Activated naive CD8-positive, alpha-beta T cell treated with anti-CD3 and anti-CD28 coated beads for 36 hours (primary cell): ENCODE data around the gene PASD1. TPM values are rescaled to one million over a fixed set of nuclear protein-coding genes. Genes with fewer than 3 reads are reported as not detected.

ENCODE experiments used
- DNase-seq: peaks from one replicate; pipeline ENCODE4 v3.0.0; 2021
- H3K27ac Mint-ChIP-seq: one replicate; pipeline ENCODE4 v1.8.0; 2022; ENCODE audit warnings: mild to moderate bottlenecking, moderate library complexity, mixed read lengths
- H3K27me3 Mint-ChIP-seq: one replicate; pipeline ENCODE4 v1.8.0; 2022; ENCODE audit warnings: mild to moderate bottlenecking, mixed read lengths
- H3K36me3 Mint-ChIP-seq: one replicate; pipeline ENCODE4 v1.8.0; 2021; ENCODE audit warnings: mild to moderate bottlenecking, mixed read lengths
- H3K4me1 Mint-ChIP-seq: one replicate; pipeline ENCODE4 v1.8.0; 2021; ENCODE audit warnings: mixed read lengths
- H3K4me3 Mint-ChIP-seq: one replicate; pipeline ENCODE4 v1.8.0; 2022; ENCODE audit warnings: mild to moderate bottlenecking, moderate library complexity, mixed read lengths
- H3K9me3 Mint-ChIP-seq: one replicate; pipeline ENCODE4 v1.8.0; 2022; ENCODE audit warnings: mixed read lengths
- total RNA-seq, 2 experiments: library from RNA; stranded (reverse); gene quantifications; one replicate each; pipeline ENCODE4 v1.2.3, GENCODE V29; 2021

PASD1 gene
- total RNA-seq, 2 experiments from 2014 or later = not detected

DNA sequence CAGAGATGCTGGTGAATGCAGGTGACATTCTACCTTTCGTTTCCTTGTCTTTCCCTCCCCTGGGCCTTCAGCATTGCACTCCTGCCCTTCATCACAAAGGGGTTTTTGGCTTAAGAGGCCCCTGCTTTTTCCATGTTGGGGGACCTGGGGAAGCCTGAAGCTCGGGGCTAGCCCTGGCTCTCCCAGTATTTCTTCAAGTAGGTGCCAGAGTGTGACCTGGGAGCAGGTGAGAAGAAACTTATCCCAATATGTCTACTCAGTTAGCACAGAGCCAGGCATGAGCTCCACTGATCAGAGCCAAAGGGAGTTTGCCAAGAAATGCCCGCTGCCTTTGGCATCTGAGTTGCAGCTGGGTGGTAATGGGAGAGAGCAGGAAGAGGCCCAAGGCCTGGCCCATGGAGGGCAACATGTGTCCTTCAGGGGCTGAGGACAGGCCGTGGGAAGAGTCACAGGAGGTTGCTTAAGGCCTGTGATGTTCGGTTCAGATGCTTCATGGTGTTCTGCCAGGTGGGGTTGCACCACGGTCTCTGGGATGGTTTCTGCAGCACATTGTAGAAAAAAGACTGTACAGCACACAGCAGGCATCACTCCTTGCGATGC is 139.4 kb downstream of the PASD1 start:
- no peak overlapping the region for H3K27ac Mint-ChIP-seq
- H3K36me3 Mint-ChIP-seq = no peaks in the 10 kb centered on the region
- no peak overlapping the region for H3K4me3 Mint-ChIP-seq

GRCh38 chrX:151703487-151703886 is 140.0 kb downstream of the PASD1 start:
- no peak for DNase-seq
- no peaks in the 10 kb centered on the region for H3K9me3 Mint-ChIP-seq
- H3K36me3 Mint-ChIP-seq = no peaks in the 10 kb centered on the region
- H3K27me3 Mint-ChIP-seq = no peaks in the 10 kb centered on the region
- H3K4me1 Mint-ChIP-seq = no peaks in the 10 kb centered on the region
- no peak overlapping the region for H3K27ac Mint-ChIP-seq
- H3K4me3 Mint-ChIP-seq = no peak overlapping the region

More for the DNA sequence above, 139.4 kb downstream of the PASD1 start:
- H3K9me3 Mint-ChIP-seq = no peaks in the 10 kb centered on the region
- H3K4me1 Mint-ChIP-seq = no peaks in the 10 kb centered on the region
- no peak for DNase-seq
- H3K27me3 Mint-ChIP-seq = no peaks in the 10 kb centered on the region

GRCh38 chrX:151704041-151704663 is 140.7 kb downstream of the PASD1 start:
- no peak for DNase-seq
- Mint-ChIP-seq H3K4me1 (no peaks in the 10 kb centered on the region), H3K27ac (no peak overlapping the region), H3K4me3 (no peak overlapping the region), H3K27me3 (no peaks in the 10 kb centered on the region), H3K9me3 (no peaks in the 10 kb centered on the region), H3K36me3 (no peaks in the 10 kb centered on the region)

GRCh38 chrX:151708821-151709220 is 145.3 kb downstream of the PASD1 start:
- Mint-ChIP-seq H3K36me3 (no peaks in the 10 kb centered on the region), H3K27ac (no peak overlapping the region), H3K9me3 (no peaks in the 10 kb centered on the region), H3K4me3 (no peak overlapping the region), H3K27me3 (no peaks in the 10 kb centered on the region), H3K4me1 (no peaks in the 10 kb centered on the region)
- no peak for DNase-seq

DNA sequence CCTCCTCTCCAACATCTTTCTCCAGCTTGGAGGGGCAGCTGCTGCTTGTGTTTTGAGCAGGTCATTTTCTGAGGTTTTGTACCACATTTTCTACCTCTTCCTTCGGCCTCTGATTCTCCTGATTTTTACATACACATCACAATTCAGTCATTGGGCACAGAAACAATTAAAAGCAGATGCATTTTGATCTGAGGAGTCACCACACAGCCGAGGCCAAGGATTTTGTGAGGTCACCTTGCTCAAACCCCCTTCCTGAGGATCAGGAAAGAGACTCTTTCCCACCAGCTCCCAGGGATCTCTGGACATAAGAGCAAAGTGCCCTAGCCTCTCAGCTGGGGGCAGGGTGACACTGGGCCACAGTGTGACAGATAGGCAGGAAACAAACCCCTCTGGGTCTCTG is 147.0 kb downstream of the PASD1 start:
- Mint-ChIP-seq H3K4me1 (no peaks in the 10 kb centered on the region), H3K27me3 (no peaks in the 10 kb centered on the region), H3K27ac (no peak overlapping the region), H3K9me3 (no peaks in the 10 kb centered on the region), H3K4me3 (no peak overlapping the region), H3K36me3 (no peaks in the 10 kb centered on the region)
- DNase-seq = no peak

GRCh38 chrX:151711154-151711553 is 147.7 kb downstream of the PASD1 start:
- no peak for DNase-seq
- Mint-ChIP-seq H3K27me3 (no peaks in the 10 kb centered on the region), H3K4me1 (no peaks in the 10 kb centered on the region), H3K36me3 (no peaks in the 10 kb centered on the region), H3K27ac (no peak overlapping the region), H3K9me3 (no peaks in the 10 kb centered on the region), H3K4me3 (no peak overlapping the region)

DNA sequence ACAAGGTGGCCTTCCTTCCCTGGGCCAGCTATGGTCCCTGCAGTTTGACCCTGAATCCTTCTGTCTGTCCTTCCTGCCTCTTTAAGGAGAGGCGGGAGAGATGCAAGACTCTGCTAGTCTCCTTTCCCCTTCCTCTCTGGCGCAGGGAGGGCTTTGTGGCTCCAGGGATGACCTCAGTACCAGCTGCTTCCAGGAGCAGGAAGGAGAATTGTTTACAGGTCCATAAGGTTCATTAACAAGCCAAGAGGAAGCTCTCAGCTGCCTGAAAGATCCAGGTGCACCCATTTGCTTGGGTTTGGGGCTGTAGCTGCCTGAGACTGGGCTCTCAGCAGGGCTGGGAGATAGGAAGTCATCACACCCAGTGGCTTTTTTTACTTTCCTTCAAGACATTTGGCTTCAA is 148.3 kb downstream of the PASD1 start:
- Mint-ChIP-seq H3K4me1 (no peaks in the 10 kb centered on the region), H3K36me3 (no peaks in the 10 kb centered on the region), H3K4me3 (no peak overlapping the region), H3K27me3 (no peaks in the 10 kb centered on the region), H3K9me3 (no peaks in the 10 kb centered on the region), H3K27ac (no peak overlapping the region)
- DNase-seq = no peak

GRCh38 chrX:151712253-151712652 is 148.8 kb downstream of the PASD1 start:
- Mint-ChIP-seq H3K4me3 (no peak overlapping the region), H3K9me3 (no peaks in the 10 kb centered on the region), H3K27me3 (no peaks in the 10 kb centered on the region), H3K36me3 (no peaks in the 10 kb centered on the region), H3K27ac (no peak overlapping the region), H3K4me1 (no peaks in the 10 kb centered on the region)
- no peak for DNase-seq

DNA sequence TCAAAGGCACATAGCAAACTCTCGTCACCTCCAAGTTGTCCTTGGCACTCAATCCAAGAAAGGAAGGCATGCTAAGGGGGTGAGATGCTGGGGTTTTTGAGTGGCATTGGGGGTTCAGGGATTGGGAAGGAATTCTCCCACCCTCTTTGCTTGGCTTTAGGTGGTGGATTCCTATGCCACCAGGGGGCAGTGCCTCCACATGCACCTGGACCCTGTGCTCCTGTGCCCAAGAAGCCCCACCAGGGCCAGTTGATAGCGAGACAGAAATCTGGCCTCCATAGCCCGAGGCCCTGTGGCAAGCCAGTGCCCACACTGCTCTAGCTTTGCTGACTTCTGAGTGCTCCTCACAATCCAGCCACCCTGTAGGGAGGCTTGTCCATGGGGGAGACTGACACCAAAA is 150.4 kb downstream of the PASD1 start:
- Mint-ChIP-seq H3K4me1 (no peaks in the 10 kb centered on the region), H3K27ac (no peak overlapping the region), H3K36me3 (no peaks in the 10 kb centered on the region), H3K27me3 (no peaks in the 10 kb centered on the region), H3K4me3 (no peak overlapping the region), H3K9me3 (no peaks in the 10 kb centered on the region)
- DNase-seq = peak; percentile 3

DNA sequence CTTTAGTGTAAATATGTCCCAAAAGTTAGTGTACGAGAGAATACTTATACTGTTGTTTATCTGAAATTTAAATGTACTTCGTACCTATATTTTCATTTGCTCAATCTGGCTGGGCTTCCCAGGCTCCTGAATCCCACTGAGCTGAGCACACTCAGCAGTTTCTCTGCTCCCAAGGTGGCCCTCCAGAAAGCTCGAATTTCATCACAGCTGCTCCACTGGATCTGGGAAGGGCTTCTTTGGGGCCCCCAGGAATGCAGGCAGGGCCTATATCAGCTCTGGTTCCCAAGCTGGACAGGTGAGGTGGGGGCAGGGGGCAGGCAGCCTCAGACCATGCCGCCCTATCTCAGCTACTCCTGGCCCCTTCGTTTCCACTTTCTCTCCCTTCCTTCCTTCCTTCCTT is 150.9 kb downstream of the PASD1 start:
- no peaks in the 10 kb centered on the region for H3K4me1 Mint-ChIP-seq
- no peak overlapping the region for H3K27ac Mint-ChIP-seq
- DNase-seq = no peak
- H3K4me3 Mint-ChIP-seq = no peak overlapping the region
- H3K9me3 Mint-ChIP-seq = no peaks in the 10 kb centered on the region
- no peaks in the 10 kb centered on the region for H3K36me3 Mint-ChIP-seq
- H3K27me3 Mint-ChIP-seq = no peaks in the 10 kb centered on the region

DNA sequence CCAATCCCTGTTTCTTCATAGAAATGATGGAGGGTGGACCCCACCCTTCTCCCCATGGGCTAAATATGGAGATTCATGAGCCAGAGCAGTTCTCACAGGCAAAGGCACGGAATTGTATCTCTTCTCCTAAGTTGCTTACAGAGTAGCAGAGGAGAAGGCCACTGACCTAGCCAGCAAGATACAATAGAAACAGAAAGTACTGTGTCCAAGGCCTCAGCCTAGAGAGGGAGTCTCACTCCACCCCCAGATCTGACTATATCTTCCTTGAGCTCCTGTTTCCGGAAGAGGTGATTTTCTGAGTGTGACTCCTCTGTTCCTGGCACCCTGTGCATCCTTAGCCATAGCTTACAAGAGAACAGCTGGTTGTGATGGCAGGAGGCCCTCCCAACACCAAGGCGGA is 152.3 kb downstream of the PASD1 start, which contains the start of gene FATE1:
FATE1 (plus strand) TSS at position 284 of the 400 bp plus-strand sequence; CDS start at position 369, 85 bp downstream.
- no peak for DNase-seq
- H3K27ac Mint-ChIP-seq = no peak within 1 kb of the TSS
- no peaks in the 10 kb centered on the region for H3K9me3 Mint-ChIP-seq
- H3K4me3 Mint-ChIP-seq = no peak within 1 kb of the TSS
- H3K36me3 Mint-ChIP-seq = no peaks in the 10 kb centered on the region
- H3K27me3 Mint-ChIP-seq = no peaks in the 10 kb centered on the region
- no peaks in the 10 kb centered on the region for H3K4me1 Mint-ChIP-seq

- no peak for DNase-seq
- Mint-ChIP-seq H3K4me1 (no peaks in the 10 kb centered on the region), H3K36me3 (no peaks in the 10 kb centered on the region), H3K27ac (no peak overlapping the region), H3K27me3 (peaks cover 4% of the 10 kb centered on the region), H3K9me3 (no peaks in the 10 kb centered on the region), H3K4me3 (no peak overlapping the region)
Measured at GRCh38 chrX:151722241-151722846, 158.9 kb downstream of the PASD1 start.

DNA sequence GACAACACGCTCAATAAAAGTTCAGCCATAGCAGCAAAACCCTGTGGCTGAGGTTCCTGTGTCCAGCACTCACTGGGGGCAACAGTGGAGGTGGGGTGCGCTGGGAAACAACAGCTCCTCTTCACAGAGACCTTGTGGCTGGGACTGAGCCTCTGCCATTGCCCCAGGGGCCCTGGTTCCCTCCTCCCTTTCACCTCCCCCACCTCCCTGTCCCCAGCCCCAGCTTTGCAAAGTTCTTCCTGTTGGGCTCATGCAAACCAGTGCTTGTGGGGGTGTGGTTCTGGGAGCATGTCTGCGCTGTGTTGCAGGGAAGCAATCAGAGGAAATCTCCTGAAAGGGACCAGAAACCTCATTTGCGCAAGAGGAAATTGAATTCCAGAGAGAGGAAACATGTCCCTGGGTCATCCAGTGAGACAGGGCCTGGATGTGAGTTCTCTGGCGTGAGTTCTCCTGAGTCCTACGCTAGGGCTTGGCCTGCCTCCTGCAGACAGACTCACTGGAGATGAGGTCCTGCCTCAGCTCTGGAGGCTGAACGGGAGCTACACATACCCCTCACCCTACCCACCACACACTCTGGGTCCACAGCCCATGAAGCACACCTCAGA is 159.8 kb downstream of the PASD1 start:
- no peak overlapping the region for H3K27ac Mint-ChIP-seq
- no peaks in the 10 kb centered on the region for H3K36me3 Mint-ChIP-seq
- H3K4me1 Mint-ChIP-seq = no peaks in the 10 kb centered on the region
- H3K27me3 Mint-ChIP-seq = peaks cover 4% of the 10 kb centered on the region
- no peak overlapping the region for H3K4me3 Mint-ChIP-seq
- H3K9me3 Mint-ChIP-seq = no peaks in the 10 kb centered on the region
- no peak for DNase-seq

DNA sequence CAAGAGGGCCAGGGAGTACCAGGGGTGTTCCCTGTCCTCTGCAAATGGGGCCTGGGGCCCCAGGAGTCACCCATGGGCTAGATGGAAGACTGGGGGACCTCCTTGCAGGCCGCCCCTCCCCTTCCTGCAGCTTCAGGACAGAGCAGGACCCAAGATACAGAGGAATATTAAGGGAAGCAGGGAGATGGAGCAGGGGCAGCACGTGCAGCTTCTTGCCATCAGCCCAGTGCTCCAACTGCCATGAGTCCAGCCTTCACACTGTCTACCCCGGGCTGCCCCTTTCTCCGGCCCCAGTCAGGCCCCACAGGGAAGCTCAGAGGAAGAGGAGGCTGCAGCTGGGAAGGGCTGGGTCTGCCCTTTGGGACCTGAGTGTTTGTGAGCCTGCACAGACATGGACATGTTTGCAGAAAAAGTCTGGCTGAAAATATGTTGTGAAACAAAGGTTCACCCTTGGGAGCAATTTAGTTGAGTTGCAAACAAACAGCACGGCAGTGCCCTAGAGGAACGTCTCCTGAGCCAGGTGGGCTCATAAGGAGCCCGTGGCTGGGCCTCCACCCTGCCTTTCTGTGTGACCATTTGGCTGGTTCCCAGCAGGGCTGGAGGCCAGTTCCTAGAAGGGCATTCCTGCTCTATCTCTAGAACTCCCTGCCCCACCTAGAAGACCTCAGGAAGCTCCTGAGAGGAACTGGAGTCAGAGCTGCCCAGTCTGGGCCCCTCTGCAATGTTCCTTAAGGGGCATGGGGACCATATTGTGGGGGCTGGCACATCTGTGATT is 161.3 kb downstream of the PASD1 start:
- DNase-seq = no peak
- Mint-ChIP-seq H3K27me3 (peaks cover 4% of the 10 kb centered on the region), H3K9me3 (no peaks in the 10 kb centered on the region), H3K4me1 (no peaks in the 10 kb centered on the region), H3K27ac (no peak overlapping the region), H3K36me3 (no peaks in the 10 kb centered on the region), H3K4me3 (no peak overlapping the region)

DNA sequence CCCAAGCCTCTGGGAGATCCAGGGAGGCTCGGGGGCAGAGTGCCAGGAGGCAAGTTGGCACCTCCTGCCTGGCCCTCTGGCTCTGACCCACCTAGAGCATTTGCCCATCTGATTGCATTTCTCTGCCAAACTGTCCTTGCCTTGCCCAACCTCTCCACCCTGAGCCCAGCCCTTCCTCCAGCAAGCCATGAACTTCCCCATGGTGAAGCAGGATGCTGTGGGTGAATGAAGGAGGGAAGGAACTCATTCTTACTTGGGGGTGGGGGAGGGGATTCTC is 161.8 kb downstream of the PASD1 start:
- H3K4me3 Mint-ChIP-seq = no peak overlapping the region

More for the DNA sequence above, 161.8 kb downstream of the PASD1 start:
- H3K4me1 Mint-ChIP-seq = no peaks in the 10 kb centered on the region
- peaks cover 4% of the 10 kb centered on the region for H3K27me3 Mint-ChIP-seq
- H3K27ac Mint-ChIP-seq = no peak overlapping the region
- no peaks in the 10 kb centered on the region for H3K36me3 Mint-ChIP-seq
- DNase-seq = no peak
- H3K9me3 Mint-ChIP-seq = no peaks in the 10 kb centered on the region
